Tibial artery (tissue), 4 donors: Measurements from ENCODE around the gene SIN3A.
"Not testable (repeated sequence)": the region's sequence is repeated elsewhere in the genome, so short reads cannot be mapped to it uniquely, and the experiment has no call there.

Source experiments
- DNase-seq, 2 donors: peaks; one replicate each; pipeline ENCODE4 v3.0.0-alpha.2; 2019
- H3K27ac ChIP-seq, 2 donors: fragments of 200-600 bp; sonication (generic) in 1 of 2; 1 replicate in 1 of 2; 2 replicates in 1 of 2; pipeline ENCODE4 v1.5.1; 2018 to 2019; ENCODE audit warnings: mild to moderate bottlenecking in 1 of 2
- H3K27me3 ChIP-seq, 2 donors: fragments of 200-600 bp; sonication (generic) in 1 of 2; one replicate each; pipeline versions ENCODE4 v1.5.1 to v1.6.0; 2016 to 2019
- H3K36me3 ChIP-seq, 3 donors: fragments of 200-600 bp; sonication (generic) in 2 of 3; one replicate each; pipeline ENCODE4 v1.5.1; 2016 to 2019; ENCODE audit warnings: mild to moderate bottlenecking in 2 of 3
- H3K4me1 ChIP-seq, 4 donors: fragments of 200-600 bp; sonication (generic) in 2 of 4; 1 replicate in 3 of 4; 2 replicates in 1 of 4; pipeline ENCODE4 v1.5.1; 2016 to 2019
- H3K4me3 ChIP-seq, 2 donors: fragments of 200-600 bp; sonication (generic) in 1 of 2; 1 replicate in 1 of 2; 2 replicates in 1 of 2; pipeline ENCODE4 v1.5.1; 2018 to 2019; ENCODE audit warnings: mild to moderate bottlenecking in 2 of 2
- H3K9me3 ChIP-seq, 3 donors: fragments of 200-600 bp; sonication (generic) in 1 of 3; one replicate each; pipeline ENCODE4 v1.5.1; 2016 to 2019
- intact Hi-C: fragments of 100-400 bp; cut with DNase I; formaldehyde crosslinking; loops from one replicate; pipeline ENCODE4 v1.15.0; 2023; ENCODE audit warnings: low total_unique reads
- TF ChIP-seq, protein P1 (sequence below), 2 experiments: fragments of 200-600 bp in 1 of 2; fragments of 450-650 bp in 1 of 2; IDR thresholded peaks; one replicate each; pipeline ENCODE4 v1.5.1; 2017 to 2019; ENCODE audit warnings: antibody characterized with exemption in 2 of 2, mild to moderate bottlenecking in 1 of 2, moderate library complexity in 1 of 2

Gene SIN3A

GRCh38 chr15:75410196-75410595 lies 41.3 kb downstream of the SIN3A start:
- intact Hi-C loops: no loop called here
- Histone ChIP-seq H3K27ac (no peak overlapping the region), H3K27me3 (no peaks in the 10 kb centered on the region), H3K4me3 (no peak overlapping the region), H3K4me1 (peaks cover 0 to under 1% (median 0%) of the 10 kb centered on the region in 4 donors), H3K36me3 (peaks cover 76 to 96% (median 79%) of the 10 kb centered on the region in 3 donors), H3K9me3 (no peaks in the 10 kb centered on the region)
- DNase-seq: no peak
- TF ChIP-seq, protein P1, sequence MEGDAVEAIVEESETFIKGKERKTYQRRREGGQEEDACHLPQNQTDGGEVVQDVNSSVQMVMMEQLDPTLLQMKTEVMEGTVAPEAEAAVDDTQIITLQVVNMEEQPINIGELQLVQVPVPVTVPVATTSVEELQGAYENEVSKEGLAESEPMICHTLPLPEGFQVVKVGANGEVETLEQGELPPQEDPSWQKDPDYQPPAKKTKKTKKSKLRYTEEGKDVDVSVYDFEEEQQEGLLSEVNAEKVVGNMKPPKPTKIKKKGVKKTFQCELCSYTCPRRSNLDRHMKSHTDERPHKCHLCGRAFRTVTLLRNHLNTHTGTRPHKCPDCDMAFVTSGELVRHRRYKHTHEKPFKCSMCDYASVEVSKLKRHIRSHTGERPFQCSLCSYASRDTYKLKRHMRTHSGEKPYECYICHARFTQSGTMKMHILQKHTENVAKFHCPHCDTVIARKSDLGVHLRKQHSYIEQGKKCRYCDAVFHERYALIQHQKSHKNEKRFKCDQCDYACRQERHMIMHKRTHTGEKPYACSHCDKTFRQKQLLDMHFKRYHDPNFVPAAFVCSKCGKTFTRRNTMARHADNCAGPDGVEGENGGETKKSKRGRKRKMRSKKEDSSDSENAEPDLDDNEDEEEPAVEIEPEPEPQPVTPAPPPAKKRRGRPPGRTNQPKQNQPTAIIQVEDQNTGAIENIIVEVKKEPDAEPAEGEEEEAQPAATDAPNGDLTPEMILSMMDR (IDR thresholded peaks at IDR 0.05): no peak

DNA sequence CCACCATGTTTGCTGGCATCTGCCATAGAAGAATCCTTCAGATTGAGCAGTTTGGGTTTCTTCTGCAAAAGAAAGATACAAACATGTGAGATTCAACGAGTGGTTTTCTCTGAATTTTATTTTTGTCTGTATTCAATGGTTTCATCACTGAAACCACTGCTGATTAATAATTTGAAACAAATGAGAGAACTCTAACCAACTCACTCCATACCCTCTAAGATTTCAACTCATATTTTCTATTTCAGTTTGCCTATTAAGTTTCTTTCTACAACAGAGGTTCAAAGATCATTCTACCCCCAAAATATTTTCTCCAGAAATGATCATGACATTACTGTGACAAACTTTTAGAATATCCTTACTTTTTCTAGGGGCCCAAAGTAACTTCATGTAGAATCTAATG lies 44.4 kb downstream of the SIN3A start:
- Histone ChIP-seq H3K9me3 (no peaks in the 10 kb centered on the region), H3K27ac (no peak overlapping the region), H3K4me3 (no peak overlapping the region), H3K27me3 (no peaks in the 10 kb centered on the region), H3K4me1 (no peaks in the 10 kb centered on the region), H3K36me3 (peaks cover 85 to 100% (median 87%) of the 10 kb centered on the region in 3 donors)
- no peak for DNase-seq
- TF ChIP-seq, protein P1 (IDR thresholded peaks at IDR 0.05): no peak
- intact Hi-C loops: no loop called here

DNA sequence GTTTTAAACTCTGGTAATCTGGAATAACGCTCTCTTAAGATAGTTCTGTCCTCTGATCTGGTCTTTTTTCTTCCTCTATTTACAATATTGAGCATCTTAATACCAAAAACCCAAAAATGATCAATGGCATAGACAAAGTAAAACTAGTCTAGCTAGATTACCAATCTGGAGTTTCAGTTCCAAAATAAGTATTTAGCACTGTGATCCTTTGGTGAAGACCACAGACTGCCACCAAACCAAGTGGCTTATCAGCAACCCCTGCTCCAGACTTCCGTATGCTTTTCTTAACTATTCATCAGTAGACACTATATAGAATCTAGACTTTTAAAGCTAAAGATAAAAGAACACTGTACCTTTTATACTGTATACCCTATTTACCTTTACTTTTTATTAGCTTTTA lies 47.6 kb downstream of the SIN3A start:
- H3K36me3 ChIP-seq: peaks cover 86 to 100% (median 86%) of the 10 kb centered on the region in 3 donors
- TF ChIP-seq, protein P1 (IDR thresholded peaks at IDR 0.05): no peak
- no peak overlapping the region for H3K27ac ChIP-seq
- no peak overlapping the region for H3K4me3 ChIP-seq
- no peaks in the 10 kb centered on the region for H3K27me3 ChIP-seq
- H3K9me3 ChIP-seq: no peaks in the 10 kb centered on the region
- intact Hi-C loops: no loop called here
- no peak for DNase-seq
- no peaks in the 10 kb centered on the region for H3K4me1 ChIP-seq

- Histone ChIP-seq H3K36me3 (peaks cover 84 to 100% (median 93%) of the 10 kb centered on the region in 3 donors), H3K9me3 (no peaks in the 10 kb centered on the region), H3K4me1 (peaks cover 0 to 3% (median 0%) of the 10 kb centered on the region in 4 donors), H3K27ac (no peak overlapping the region), H3K4me3 (no peak overlapping the region), H3K27me3 (no peaks in the 10 kb centered on the region)
- intact Hi-C loops: no loop called here
- TF ChIP-seq, protein P1 (IDR thresholded peaks at IDR 0.05): no peak
- DNase-seq: no peak
Measured at GRCh38 chr15:75397494-75397893, 54.0 kb downstream of the SIN3A start.

- Histone ChIP-seq H3K27ac (no peak overlapping the region), H3K9me3 (no peaks in the 10 kb centered on the region), H3K4me1 (no peaks in the 10 kb centered on the region), H3K36me3 (peaks cover 86 to 98% (median 91%) of the 10 kb centered on the region in 3 donors), H3K27me3 (no peaks in the 10 kb centered on the region), H3K4me3 (no peak overlapping the region)
- intact Hi-C loops: no loop called here
- TF ChIP-seq, protein P1 (IDR thresholded peaks at IDR 0.05): no peak
- no peak for DNase-seq
Measured at GRCh38 chr15:75389791-75390382, 61.6 kb downstream of the SIN3A start.

- intact Hi-C loops, H3K27ac ChIP-seq, H3K4me3 ChIP-seq, DNase-seq, H3K27me3 ChIP-seq, H3K9me3 ChIP-seq, H3K4me1 ChIP-seq: not testable (repeated sequence)
- H3K36me3 ChIP-seq: peaks cover 86 to 100% (median 89%) of the 10 kb centered on the region in 3 donors
Measured at GRCh38 chr15:75383986-75384385, 67.5 kb downstream of the SIN3A start.
